Transverse colon (tissue), 4 donors: ENCODE results near the gene ZNF330. TPM values are rescaled to one million over a fixed set of nuclear protein-coding genes. Genes with fewer than 3 reads are reported as not detected.

Source experiments
- DNase-seq: peaks from one replicate; pipeline ENCODE4 v3.0.0-alpha.2; 2019
- H3K27ac ChIP-seq, 4 donors: fragments of 200-600 bp; sonication (generic); 2 replicates each; pipeline ENCODE4 v1.5.1; 2016 to 2018; ENCODE audit warnings: inconsistent platforms in 4 of 4
- H3K27me3 ChIP-seq: fragments of 200-600 bp; sonication (generic); 2 replicates; pipeline ENCODE4 v1.5.1; 2017; ENCODE audit warnings: inconsistent platforms
- H3K36me3 ChIP-seq, 4 donors: fragments of 200-600 bp; sonication (generic); 2 replicates each; pipeline ENCODE4 v1.5.1; 2017 to 2019; ENCODE audit warnings: inconsistent platforms in 4 of 4
- H3K4me1 ChIP-seq, 4 donors: fragments of 200-600 bp; sonication (generic); 2 replicates each; pipeline ENCODE4 v1.5.1; 2017 to 2020; ENCODE audit warnings: inconsistent platforms in 4 of 4
- H3K4me3 ChIP-seq, 4 donors: fragments of 200-600 bp; sonication (generic); 1 replicate in 1 of 4; 2 replicates in 3 of 4; pipeline versions ENCODE4 v1.5.1 to v1.6.1; 2017 to 2019; ENCODE audit warnings: inconsistent platforms in 4 of 4
- H3K9me3 ChIP-seq, 2 donors: fragments of 200-600 bp; sonication (generic); 2 replicates each; pipeline ENCODE4 v1.5.1; 2017 to 2019; ENCODE audit warnings: inconsistent platforms in 2 of 2
- CTCF ChIP-seq, 5 experiments: fragments of 200-600 bp in 3 of 5; fragments of 450-650 bp in 2 of 5; sonication (generic) in 3 of 5; IDR thresholded peaks; 1 replicate in 2 of 5; 2 replicates in 3 of 5; pipeline ENCODE4 v1.5.1; 2016 to 2017; ENCODE audit warnings: antibody characterized with exemption in 5 of 5, inconsistent platforms in 3 of 5, mild to moderate bottlenecking in 2 of 5, moderate library complexity in 1 of 5
- EP300 ChIP-seq: sonication (generic); formaldehyde crosslinking; IDR thresholded peaks from one replicate; pipeline ENCODE4 v1.6.1; 2017; ENCODE audit warnings: antibody characterized with exemption, low read depth
- POLR2A ChIP-seq: fragments of 450-650 bp; IDR thresholded peaks from one replicate; pipeline ENCODE4 v1.6.1; 2016; ENCODE audit warnings: antibody characterized with exemption, mild to moderate bottlenecking, moderate library complexity
- POLR2AphosphoS5 ChIP-seq, 3 donors: sonication (generic); formaldehyde crosslinking; IDR thresholded peaks; one replicate each; pipeline ENCODE4 v1.6.1; 2016; ENCODE audit warnings: antibody characterized with exemption in 3 of 3
- WGBS, 2 donors: methylation state at CpG; one replicate each; pipeline ENCODE4 v1.1.5; 2018; ENCODE audit warnings: low coverage in 1 of 2; 5-methylcytosine and 5-hydroxymethylcytosine counted together
- in situ Hi-C, 4 donors: fragments of 200-750 bp; cut with MboI; loops; one replicate each; pipeline versions ENCODE4 v1.15.0 to v1.15.1; 2017; ENCODE audit warnings: low sequenced_read_pairs in 3 of 4, low pct_ligation_motif_present in 1 of 4, low pct_unique_long_range_greater_than_20kb in 1 of 4
- intact Hi-C: fragments of 100-400 bp; cut with DNase I; formaldehyde crosslinking; loops from one replicate; pipeline ENCODE4 v1.15.1; 2023; ENCODE audit warnings: low total_unique reads
- total RNA-seq, 4 donors: library from RNA; depleted of rRNA; stranded (reverse); fragments of >200 nt; gene quantifications; one replicate each; pipeline ENCODE4 v1.1.0, GENCODE V29; 2016

The ZNF330 gene
- total RNA-seq, 4 donors from 2014 or later: 9.4 to 144 (median 22.0) TPM

GRCh38 chr4:141258558-141258957 is 37.9 kb downstream of the ZNF330 start:
- Histone ChIP-seq H3K4me3 (no peak overlapping the region), H3K27me3 (no peaks in the 10 kb centered on the region), H3K9me3 (no peaks in the 10 kb centered on the region), H3K36me3 (no peaks in the 10 kb centered on the region), H3K4me1 (no peaks in the 10 kb centered on the region), H3K27ac (no peak overlapping the region)
- DNase-seq: no peak
- in situ Hi-C loops (no loop called here), intact Hi-C loops (no loop called here)
- TF ChIP-seq EP300 (no peak), CTCF (IDR thresholded peaks at IDR 0.05) (no peak), POLR2A (no peak), POLR2AphosphoS5 (IDR thresholded peaks at IDR 0.05) (no peak)

GRCh38 chr4:141275834-141276233 is 55.1 kb downstream of the ZNF330 start:
- TF ChIP-seq POLR2A (no peak), CTCF (IDR thresholded peaks at IDR 0.05) (no peak), POLR2AphosphoS5 (IDR thresholded peaks at IDR 0.05) (no peak), EP300 (no peak)
- WGBS, 2 donors: 75 to 88% methylated on average over 1 of the region's 1 CpG
- intact Hi-C loops: no loop called here

DNA sequence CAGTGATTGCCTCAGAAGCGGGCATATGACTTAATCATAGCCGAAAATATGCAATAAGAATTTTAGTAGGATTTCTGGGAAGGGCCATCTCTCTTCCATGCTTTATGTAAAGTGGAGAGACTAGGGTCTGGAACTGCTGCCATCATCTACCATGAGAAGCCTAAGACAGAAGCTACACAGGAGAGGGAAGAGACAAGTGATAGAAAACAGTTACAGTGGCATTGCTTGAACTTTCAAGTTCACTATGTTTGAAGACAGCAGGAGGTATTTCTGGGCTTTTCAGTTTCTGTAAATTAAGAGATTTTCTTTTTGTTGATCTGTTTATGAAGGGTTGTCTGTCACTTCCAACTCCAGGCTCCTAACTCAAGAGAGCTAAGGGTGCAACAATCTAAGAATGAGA is 62.5 kb downstream of the ZNF330 start:
- in situ Hi-C loops: no loop called here
- H3K27ac ChIP-seq: no peak overlapping the region
- H3K4me1 ChIP-seq: no peaks in the 10 kb centered on the region
- no peak overlapping the region for H3K4me3 ChIP-seq
- H3K36me3 ChIP-seq: no peaks in the 10 kb centered on the region
- no peaks in the 10 kb centered on the region for H3K9me3 ChIP-seq
- H3K27me3 ChIP-seq: no peaks in the 10 kb centered on the region
- no peak for TF ChIP-seq POLR2A
- no peak for DNase-seq
- WGBS, 2 donors: 90 to 92% methylated on average over 2 of the region's 2 CpGs
- intact Hi-C loops: no loop called here

More at GRCh38 chr4:141275834-141276233, 55.1 kb downstream of the ZNF330 start:
- no peak for DNase-seq
- no peaks in the 10 kb centered on the region for H3K9me3 ChIP-seq
- H3K36me3 ChIP-seq: no peaks in the 10 kb centered on the region
- H3K4me1 ChIP-seq: no peaks in the 10 kb centered on the region
- H3K4me3 ChIP-seq: no peak overlapping the region
- in situ Hi-C loops: no loop called here
- H3K27me3 ChIP-seq: no peaks in the 10 kb centered on the region
- no peak overlapping the region for H3K27ac ChIP-seq

- Histone ChIP-seq H3K4me1 (no peaks in the 10 kb centered on the region), H3K27me3 (no peaks in the 10 kb centered on the region), H3K36me3 (no peaks in the 10 kb centered on the region), H3K9me3 (no peaks in the 10 kb centered on the region), H3K27ac (no peak overlapping the region), H3K4me3 (no peak overlapping the region)
- no peak for DNase-seq
- in situ Hi-C loops: no loop called here
- TF ChIP-seq EP300: no peak
- no peak for TF ChIP-seq POLR2A
- no peak for TF ChIP-seq POLR2AphosphoS5 (IDR thresholded peaks at IDR 0.05)
- no peak for TF ChIP-seq CTCF (IDR thresholded peaks at IDR 0.05)
- intact Hi-C loops: no loop called here
- 72 to 82% methylated on average over 2 of the region's 2 CpGs for WGBS, 2 donors
Observed at GRCh38 chr4:141283563-141283962, 62.9 kb downstream of the ZNF330 start.

Other genes starting within 250 kb of the ZNF330 start
- 10 to 100 TPM in 1 of 4 donors, 1 to 10 TPM in 3; 2.8 to 15.3 (median 7.9) TPM for gene RNF150, start 87.4 kb upstream of the ZNF330 start, total RNA-seq